ENCODE data around the gene PANX1.

The PANX1 gene

GRCh38 chr11:94145916-94146315, 17.3 kb downstream of the PANX1 start:
- TF ChIP-seq, protein P1, sequence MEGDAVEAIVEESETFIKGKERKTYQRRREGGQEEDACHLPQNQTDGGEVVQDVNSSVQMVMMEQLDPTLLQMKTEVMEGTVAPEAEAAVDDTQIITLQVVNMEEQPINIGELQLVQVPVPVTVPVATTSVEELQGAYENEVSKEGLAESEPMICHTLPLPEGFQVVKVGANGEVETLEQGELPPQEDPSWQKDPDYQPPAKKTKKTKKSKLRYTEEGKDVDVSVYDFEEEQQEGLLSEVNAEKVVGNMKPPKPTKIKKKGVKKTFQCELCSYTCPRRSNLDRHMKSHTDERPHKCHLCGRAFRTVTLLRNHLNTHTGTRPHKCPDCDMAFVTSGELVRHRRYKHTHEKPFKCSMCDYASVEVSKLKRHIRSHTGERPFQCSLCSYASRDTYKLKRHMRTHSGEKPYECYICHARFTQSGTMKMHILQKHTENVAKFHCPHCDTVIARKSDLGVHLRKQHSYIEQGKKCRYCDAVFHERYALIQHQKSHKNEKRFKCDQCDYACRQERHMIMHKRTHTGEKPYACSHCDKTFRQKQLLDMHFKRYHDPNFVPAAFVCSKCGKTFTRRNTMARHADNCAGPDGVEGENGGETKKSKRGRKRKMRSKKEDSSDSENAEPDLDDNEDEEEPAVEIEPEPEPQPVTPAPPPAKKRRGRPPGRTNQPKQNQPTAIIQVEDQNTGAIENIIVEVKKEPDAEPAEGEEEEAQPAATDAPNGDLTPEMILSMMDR (conservative IDR thresholded peaks at IDR 0.05; ENCODE audit: low read depth): no peak
- ChIA-PET POLR2A (ENCODE audit: low non-redundant PET) (no interaction called here), CTCF (interaction anchor here (0.6 kb wide), 1 partner anchor 39 kb away, joined by 3 read pairs; no protein-coding TSS in a partner anchor)
- DNase-seq (ENCODE audit: low spot score): no peak
- H3K27ac ChIP-seq: no peak overlapping the region

GRCh38 chr11:94147433-94147845, 18.8 kb downstream of the PANX1 start:
- no peak for DNase-seq (ENCODE audit: low spot score)
- no peak overlapping the region for H3K27ac ChIP-seq
- TF ChIP-seq, protein P1 (conservative IDR thresholded peaks at IDR 0.05; ENCODE audit: low read depth): no peak
- CTCF ChIA-PET: no interaction called here
- POLR2A ChIA-PET (ENCODE audit: low non-redundant PET): no interaction called here

- ChIA-PET POLR2A (ENCODE audit: low non-redundant PET) (no interaction called here), CTCF (interaction anchor here (0.7 kb wide), 1 partner anchor 13 kb away, joined by 3 read pairs; no protein-coding TSS in a partner anchor)
Measured at GRCh38 chr11:94148189-94148588, 19.5 kb downstream of the PANX1 start.

DNA sequence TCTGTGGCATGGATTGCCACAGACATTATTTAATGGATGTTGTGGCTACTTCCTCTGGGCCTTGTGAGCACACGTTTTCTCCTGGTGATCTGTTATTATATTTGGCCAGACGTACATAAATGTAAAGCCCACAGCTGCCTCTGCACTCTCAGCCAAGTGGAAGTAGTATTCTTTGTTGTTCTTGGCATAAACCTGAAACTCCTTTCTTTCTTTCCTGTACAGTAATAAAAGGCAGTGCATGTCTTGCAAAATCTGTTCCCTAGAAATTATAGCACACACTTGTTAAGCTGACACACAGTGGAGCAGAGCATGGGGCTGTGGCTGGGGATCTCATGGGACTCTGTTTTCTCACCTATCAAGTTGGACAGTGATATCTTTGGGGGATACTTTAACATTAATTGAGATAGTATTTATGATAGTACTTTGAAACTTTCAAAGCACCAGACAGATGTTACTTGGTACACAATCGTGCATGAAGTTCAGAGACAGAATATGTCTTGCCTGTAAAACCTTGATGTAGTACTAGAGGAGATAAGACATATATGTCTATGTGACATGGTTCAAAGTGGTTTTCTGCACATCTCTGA, 20.9 kb downstream of the PANX1 start:
- DNase-seq (ENCODE audit: low spot score): peak; percentile 34
- CTCF ChIA-PET: no interaction called here
- TF ChIP-seq, protein P1 (conservative IDR thresholded peaks at IDR 0.05; ENCODE audit: low read depth): no peak
- H3K27ac ChIP-seq: peak overlapping the region; percentile 92
- POLR2A ChIA-PET (ENCODE audit: low non-redundant PET): interaction anchor here (1.0 kb wide), 1 partner anchor 21 kb away, joined by 6 read pairs; the partner anchor contains the start of gene PANX1

More at GRCh38 chr11:94148189-94148588, 19.5 kb downstream of the PANX1 start:
- H3K27ac ChIP-seq: no peak overlapping the region
- DNase-seq (ENCODE audit: low spot score): no peak
- TF ChIP-seq, protein P1 (conservative IDR thresholded peaks at IDR 0.05; ENCODE audit: low read depth): no peak

DNA sequence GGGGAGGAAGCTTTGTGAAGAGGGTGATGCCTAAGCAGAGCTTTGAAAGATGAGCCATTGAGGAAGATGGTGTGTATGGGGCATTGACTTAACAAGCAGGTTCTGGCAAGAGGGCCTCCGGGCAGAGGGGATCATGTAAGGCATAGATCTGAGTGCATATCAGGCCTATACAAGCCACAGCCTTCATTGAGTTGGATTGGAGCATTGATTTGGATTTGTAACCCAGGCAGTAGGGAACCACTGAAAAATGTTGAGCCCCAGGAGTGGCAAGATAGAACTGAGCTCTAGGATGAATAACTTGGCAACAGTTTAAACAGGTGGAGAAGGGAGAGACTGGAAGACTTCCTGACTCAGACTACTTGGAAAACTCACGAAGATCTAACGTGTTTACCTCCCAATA, 21.4 kb downstream of the PANX1 start:
- DNase-seq (ENCODE audit: low spot score): peak; percentile 47
- TF ChIP-seq, protein P1 (conservative IDR thresholded peaks at IDR 0.05; ENCODE audit: low read depth): no peak

DNA sequence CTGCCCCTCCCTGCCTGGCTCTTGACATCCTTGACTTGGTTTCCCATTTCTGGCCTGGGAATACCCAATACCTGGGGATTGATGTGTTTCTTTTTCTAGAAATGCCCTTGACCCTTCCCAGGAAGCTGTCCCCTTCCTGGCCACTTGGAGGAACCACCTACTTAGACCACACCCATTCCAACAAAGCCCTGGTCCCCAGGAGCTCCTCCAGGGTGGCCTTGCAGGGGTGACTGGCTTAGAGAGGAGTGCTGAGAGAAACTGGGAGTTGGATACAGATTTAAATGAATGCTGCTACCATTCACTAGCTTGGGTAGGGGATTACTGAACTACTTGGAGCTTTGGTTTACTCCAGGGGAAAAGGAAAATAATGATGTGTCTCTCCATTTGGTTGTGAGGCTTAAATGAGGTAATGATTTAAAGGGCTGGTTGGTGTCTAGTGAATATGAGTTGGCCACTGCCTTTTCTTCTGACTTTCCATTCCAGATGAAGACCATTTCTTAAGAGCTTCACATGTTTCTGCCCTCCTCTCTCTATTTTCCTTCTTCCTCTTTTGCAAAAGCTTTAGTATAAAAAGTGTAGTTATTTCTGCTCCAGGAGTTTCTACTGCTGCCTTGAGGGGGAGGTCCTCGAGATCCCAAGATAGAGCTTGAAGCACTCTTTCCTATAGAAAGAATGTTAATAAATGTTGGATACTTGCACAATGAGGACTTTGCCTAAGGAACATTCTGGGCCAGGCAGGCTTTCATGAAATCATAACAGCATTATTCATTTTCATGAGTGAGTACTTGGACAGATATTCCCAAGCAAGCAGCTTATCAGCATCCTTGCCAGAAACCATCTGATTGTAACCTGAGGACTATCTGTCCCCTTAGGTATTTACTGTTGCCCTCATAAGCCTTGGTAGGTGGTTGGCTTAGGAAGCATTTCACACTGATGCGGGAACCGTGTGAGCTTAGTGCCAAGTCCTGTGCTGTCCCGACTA, 22.4 kb downstream of the PANX1 start:
- ChIA-PET CTCF (interaction anchor here (0.6 to 0.8 kb wide), 2 partner anchors 20 to 21 kb away, joined by 3 read pairs; no protein-coding TSS in a partner anchor), POLR2A (ENCODE audit: low non-redundant PET) (interaction anchor here (1.0 kb wide), 1 partner anchor 22 kb away, joined by 6 read pairs; the partner anchor contains the start of gene PANX1)
- peak overlapping the region; percentile 92 for H3K27ac ChIP-seq

More for the DNA sequence above, 21.4 kb downstream of the PANX1 start:
- peak overlapping the region; percentile 92 for H3K27ac ChIP-seq
- CTCF ChIA-PET: interaction anchor here (0.6 kb wide), 1 partner anchor 20 kb away, joined by 3 read pairs; no protein-coding TSS in a partner anchor
- POLR2A ChIA-PET (ENCODE audit: low non-redundant PET): interaction anchor here (1.0 kb wide), 1 partner anchor 21 kb away, joined by 6 read pairs; the partner anchor contains the start of gene PANX1

More for the DNA sequence above, 22.4 kb downstream of the PANX1 start:
- DNase-seq (ENCODE audit: low spot score): no peak
- TF ChIP-seq, protein P1 (conservative IDR thresholded peaks at IDR 0.05; ENCODE audit: low read depth): no peak

All from RWPE1 (cell line).